ENCODE measurements around the gene ATP8B1. TPM values are rescaled to one million over a fixed set of nuclear protein-coding genes. Genes with fewer than 3 reads are reported as not detected.
"Not testable (repeated sequence)": the region's sequence is repeated elsewhere in the genome, so short reads cannot be mapped to it uniquely, and the experiment has no call there.

ATP8B1 gene
- polyA plus RNA-seq, 2 of the 4 experiments (the other 2 are of a cell fraction) = 7.1 to 23.4 TPM

- ATAC-seq = no peak
- Histone ChIP-seq H3K27ac (no peak overlapping the region), H3K4me3 (no peak overlapping the region), H3K4me1 (peaks cover 8% of the 10 kb centered on the region; the same call in 2 of the 3 replicates), H3K4me2 (no peak overlapping the region), H3K9me3 (no peaks in the 10 kb centered on the region)
- no peak for TF ChIP-seq PHF8 (IDR thresholded peaks at IDR 0.05; ENCODE audit: borderline replicate concordance, low read depth)
- ChIA-PET CTCF (interaction anchor here (1.2 kb wide), 1 partner anchor 26 kb away, joined by 3 read pairs; no protein-coding TSS in a partner anchor), POLR2A (no interaction called here)
- FAIRE-seq = no peak
- no peak for DNase-seq (ENCODE audit: low read depth in 1 of 2, low spot score in 1 of 2)
- WGBS (ENCODE audit: missing lambda C conversion rate) = 79% methylated on average over 2 of the region's 2 CpGs
These were observed 29.6 kb upstream of the ATP8B1 start for GRCh38 chr18:57832730-57833129.

GRCh38 chr18:57831597-57832377 lies 28.7 kb upstream of the ATP8B1 start:
- no peak overlapping the region for H3K27ac ChIP-seq
- no peak overlapping the region for H3K4me2 ChIP-seq
- no peak for TF ChIP-seq RFX5 (IDR thresholded peaks at IDR 0.05)
- TF ChIP-seq MAFK (IDR thresholded peaks at IDR 0.05; ENCODE audit: partially characterized antibody) = peak; percentile 69
- 90% methylated on average over 14 of the region's 14 CpGs for WGBS (ENCODE audit: missing lambda C conversion rate)
- ChIA-PET POLR2A (no interaction called here), CTCF (interaction anchor here (0.6 to 1.2 kb wide), 3 partner anchors 14 to 27 kb away, joined by 3 to 4 read pairs (median 3); no protein-coding TSS in a partner anchor)
- DNase-seq (ENCODE audit: low read depth in 1 of 2, low spot score in 1 of 2) = no peak
- no peak for ATAC-seq
- no peak overlapping the region for H3K4me3 ChIP-seq
- FAIRE-seq = no peak
- H3K9me3 ChIP-seq = no peaks in the 10 kb centered on the region
- H3K4me1 ChIP-seq = peaks cover 8% of the 10 kb centered on the region; the same call in 2 of the 3 replicates

GRCh38 chr18:57827646-57828045 lies 24.5 kb upstream of the ATP8B1 start:
- H3K27ac ChIP-seq = no peak overlapping the region
- ChIA-PET CTCF (no interaction called here), POLR2A (no interaction called here)
- H3K9me3 ChIP-seq = no peaks in the 10 kb centered on the region
- TF ChIP-seq TP53 (CRISPR knock-in tag; IDR thresholded peaks at IDR 0.05) (no peak), USF2 (IDR thresholded peaks at IDR 0.05) (no peak), HOXB5 (CRISPR knock-in tag; IDR thresholded peaks at IDR 0.05) (no peak), ZSCAN20 (CRISPR knock-in tag; IDR thresholded peaks at IDR 0.05) (no peak), PHF8 (IDR thresholded peaks at IDR 0.05; ENCODE audit: borderline replicate concordance, low read depth) (no peak), NPAS2 (CRISPR knock-in tag; IDR thresholded peaks at IDR 0.05; ENCODE audit: borderline replicate concordance) (no peak), ZFP36 (IDR thresholded peaks at IDR 0.05; ENCODE audit: borderline replicate concordance, partially characterized antibody) (no peak)
- 81% methylated on average over 11 of the region's 11 CpGs for WGBS (ENCODE audit: missing lambda C conversion rate)
- ATAC-seq (no peak), FAIRE-seq (no peak), DNase-seq (ENCODE audit: low read depth in 1 of 2, low spot score in 1 of 2) (no peak)
- no peak overlapping the region for H3K4me2 ChIP-seq
- no peaks in the 10 kb centered on the region for H3K4me1 ChIP-seq
- no peak overlapping the region for H3K4me3 ChIP-seq

GRCh38 chr18:57826252-57826651 lies 23.1 kb upstream of the ATP8B1 start:
- Histone ChIP-seq H3K4me2 (no peak overlapping the region), H3K27ac (no peak overlapping the region), H3K4me3 (no peak overlapping the region), H3K9me3 (no peaks in the 10 kb centered on the region), H3K4me1 (no peaks in the 10 kb centered on the region)
- no peak for TF ChIP-seq SREBF2 (IDR thresholded peaks at IDR 0.05)
- no peak for TF ChIP-seq GATA3 (IDR thresholded peaks at IDR 0.05; ENCODE audit: borderline replicate concordance)
- TF ChIP-seq NPAS2 (CRISPR knock-in tag; IDR thresholded peaks at IDR 0.05; ENCODE audit: borderline replicate concordance) = no peak
- TF ChIP-seq ZNF302 (CRISPR knock-in tag; IDR thresholded peaks at IDR 0.05) = no peak
- TF ChIP-seq JUN (IDR thresholded peaks at IDR 0.05) = no peak
- no peak for TF ChIP-seq CBX2 (IDR thresholded peaks at IDR 0.05; ENCODE audit: borderline replicate concordance, low read depth)
- no peak for TF ChIP-seq RARB (CRISPR knock-in tag; IDR thresholded peaks at IDR 0.05)
- FAIRE-seq (no peak), DNase-seq (ENCODE audit: low read depth in 1 of 2, low spot score in 1 of 2) (no peak), ATAC-seq (no peak)
- WGBS (ENCODE audit: missing lambda C conversion rate) = 100% methylated on average over 1 of the region's 1 CpG
- ChIA-PET CTCF (interaction anchor here (0.7 kb wide), 1 partner anchor 22 kb away, joined by 5 read pairs; no protein-coding TSS in a partner anchor), POLR2A (no interaction called here)

- H3K4me3 ChIP-seq; H3K9me3 ChIP-seq; POLR2A ChIA-PET; ATAC-seq; DNase-seq (ENCODE audit: low read depth in 1 of 2, low spot score in 1 of 2); FAIRE-seq: not testable (repeated sequence)
- WGBS (ENCODE audit: missing lambda C conversion rate) = 90% methylated on average over 2 of the region's 2 CpGs
- Histone ChIP-seq H3K4me2 (peak overlapping the region; percentile 64; the same call in 2 of the 3 replicates), H3K4me1 (peaks cover 18% of the 10 kb centered on the region), H3K27ac (peak overlapping the region; percentile 57 to 63; a peak in 5 of 6 replicates)
- CTCF ChIA-PET = interaction anchor here (0.7 to 1.5 kb wide), 3 partner anchors 14 to 223 kb away, joined by 3 to 4 read pairs (median 3); partner anchors contain the start of gene NEDD4L
These were observed 17.5 kb upstream of the ATP8B1 start for GRCh38 chr18:57820583-57820982.

Data from A549 (cell line).